Skin epidermis (tissue), 12 donors: ENCODE data around the gene NKAIN2.
"Not testable (repeated sequence)": the region's sequence is repeated elsewhere in the genome, so short reads cannot be mapped to it uniquely, and the experiment has no call there.

Source experiments
- H3K27ac ChIP-seq, 21 experiments: fragments of 200-600 bp; sonication (generic) in 11 of 21; one replicate each; pipeline ENCODE4 v1.5.0; 2020; ENCODE audit warnings: mild to moderate bottlenecking in 3 of 21, inconsistent platforms in 2 of 21, moderate library complexity in 2 of 21
- H3K4me3 ChIP-seq, 7 experiments: fragments of 200-600 bp; sonication (generic) in 2 of 7; one replicate each; pipeline ENCODE4 v1.5.0; 2020; ENCODE audit warnings: inconsistent platforms in 2 of 7, mild to moderate bottlenecking in 2 of 7, moderate library complexity in 1 of 7

NKAIN2 gene

DNA sequence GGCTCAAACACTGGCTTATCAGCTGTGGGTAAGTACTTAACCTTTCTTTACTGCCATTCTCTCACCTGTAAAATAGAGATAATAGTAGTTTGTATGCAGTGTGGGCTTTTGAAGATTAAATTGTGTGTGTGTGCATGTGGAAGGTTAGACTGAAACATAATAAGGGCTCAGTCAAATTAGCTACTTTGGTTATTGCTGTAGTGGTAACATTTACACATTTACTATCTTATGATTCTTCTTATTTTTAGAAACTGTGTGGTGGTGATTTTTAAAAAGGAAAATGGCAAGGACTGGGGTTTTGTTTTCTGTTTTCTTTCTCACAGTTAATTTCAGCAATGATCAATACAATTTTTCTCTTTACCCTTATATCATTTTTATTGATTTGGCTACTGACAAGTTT is 206.9 kb downstream of the NKAIN2 start:
- Histone ChIP-seq H3K27ac (no peak overlapping the region), H3K4me3 (no peak overlapping the region)

DNA sequence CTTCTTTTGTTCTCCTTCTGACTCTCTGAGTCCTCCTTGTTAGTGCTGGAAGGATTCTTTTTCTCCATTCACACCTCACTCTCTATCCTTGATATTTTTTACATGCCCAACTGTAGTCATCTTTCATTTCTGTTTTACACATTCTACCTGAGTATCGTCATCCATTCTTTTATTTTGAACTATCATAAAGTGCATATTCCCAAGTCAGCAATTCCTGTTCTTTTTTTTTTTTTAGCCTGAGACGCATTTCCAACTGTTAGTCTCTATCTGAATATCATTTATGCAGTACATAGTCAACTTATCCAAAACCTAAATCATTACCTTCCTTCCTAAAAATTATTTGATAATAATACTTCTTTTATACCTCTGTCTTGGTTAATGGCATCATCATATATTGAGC is 207.5 kb downstream of the NKAIN2 start:
- no peak overlapping the region for H3K4me3 ChIP-seq

DNA sequence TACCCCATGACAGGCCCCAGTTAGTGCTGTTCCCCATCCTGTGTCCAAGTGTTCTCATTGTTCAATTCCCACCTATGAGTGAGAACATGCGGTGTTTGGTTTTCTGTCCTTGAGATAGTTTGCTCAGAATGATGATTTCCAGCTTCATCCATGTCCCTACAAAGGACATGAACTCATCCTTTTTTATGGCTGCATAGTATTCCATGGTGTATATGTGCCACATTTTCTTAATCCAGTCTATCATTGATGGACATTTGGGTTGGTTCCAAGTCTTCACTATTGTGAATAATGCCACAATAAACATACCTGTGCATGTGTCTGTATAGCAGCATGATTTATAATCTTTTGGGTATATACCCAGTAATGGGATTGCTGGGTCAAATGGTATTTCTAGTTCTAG is 218.4 kb downstream of the NKAIN2 start:
- not testable (repeated sequence) for H3K4me3 ChIP-seq, H3K27ac ChIP-seq

More for the DNA sequence above, 207.5 kb downstream of the NKAIN2 start:
- no peak overlapping the region for H3K27ac ChIP-seq

DNA sequence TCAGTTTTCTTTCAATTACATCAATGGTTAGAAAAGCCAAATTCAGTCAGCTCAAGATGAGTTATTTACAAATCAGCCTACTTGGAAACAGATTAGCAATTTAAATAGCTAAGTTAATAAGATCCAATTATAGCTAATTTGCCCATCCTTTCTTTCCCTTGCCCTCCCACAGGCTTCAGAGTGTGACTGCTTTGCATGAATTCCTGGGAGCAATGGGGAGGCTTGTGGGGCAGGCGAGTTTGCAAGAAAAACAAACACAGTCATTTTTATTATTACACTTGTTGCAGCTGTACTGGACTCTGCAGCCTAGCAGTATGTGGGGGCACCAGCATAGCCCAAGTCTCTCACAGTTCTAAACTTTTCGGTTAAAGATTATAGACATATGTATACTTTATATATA is 219.0 kb downstream of the NKAIN2 start:
- H3K27ac ChIP-seq: no peak overlapping the region
- no peak overlapping the region for H3K4me3 ChIP-seq

DNA sequence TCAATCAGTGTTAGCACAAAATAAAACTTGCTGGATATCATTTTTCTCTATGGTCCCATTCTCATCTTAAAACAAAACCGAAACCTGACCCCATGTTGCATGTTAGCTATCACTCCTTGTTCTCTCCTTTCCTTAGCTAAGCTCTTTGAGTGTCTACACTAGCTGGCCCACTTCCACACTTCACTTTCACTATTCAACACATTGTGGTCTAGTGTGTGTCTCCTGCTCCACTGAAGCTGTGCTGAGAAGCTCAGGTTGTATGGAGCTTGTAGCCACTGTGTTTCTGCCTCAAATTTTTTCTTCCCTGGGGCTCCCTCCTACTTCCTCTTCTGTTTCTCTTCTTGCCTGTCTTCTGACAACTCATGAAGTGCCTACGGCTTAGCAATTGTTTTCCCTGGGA is 223.0 kb downstream of the NKAIN2 start:
- Histone ChIP-seq H3K4me3 (no peak overlapping the region), H3K27ac (no peak overlapping the region)

DNA sequence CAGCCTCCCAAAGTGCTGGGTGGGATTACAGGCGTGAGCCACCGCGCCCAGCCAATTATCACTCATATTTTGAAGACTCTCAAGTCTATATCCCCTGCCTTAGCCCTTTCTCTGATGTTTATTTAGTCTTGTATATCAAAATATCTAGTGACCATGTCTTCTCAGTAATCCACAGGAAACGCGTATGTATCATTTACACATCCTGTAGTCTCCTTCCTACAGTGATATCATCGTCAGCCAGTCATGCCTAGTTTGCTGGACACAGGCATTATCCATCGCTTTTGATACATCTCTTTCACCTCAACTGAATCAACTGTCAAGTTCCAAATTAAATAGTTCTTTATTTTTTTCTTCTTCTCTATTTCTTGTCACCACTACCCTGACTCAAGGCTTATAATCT is 223.7 kb downstream of the NKAIN2 start:
- Histone ChIP-seq H3K4me3 (no peak overlapping the region), H3K27ac (no peak overlapping the region)

DNA sequence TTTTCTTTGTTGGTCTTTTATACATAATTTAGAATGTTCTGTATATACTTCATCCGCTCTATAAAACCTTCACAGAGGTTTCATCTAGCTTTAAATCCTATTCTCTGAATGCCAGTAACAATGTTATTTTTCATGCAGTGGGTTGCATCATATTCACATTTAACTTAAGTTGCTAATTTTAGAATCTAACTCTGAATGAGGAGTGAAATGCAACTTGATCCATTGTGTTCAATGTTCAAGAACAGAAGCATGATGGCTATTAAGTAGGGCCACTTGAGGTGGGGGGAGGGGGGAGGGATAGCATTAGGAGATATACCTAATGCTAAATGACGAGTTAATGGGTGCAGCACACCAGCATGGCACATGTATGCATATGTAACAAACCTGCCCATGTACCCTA is 224.5 kb downstream of the NKAIN2 start:
- Histone ChIP-seq H3K27ac (no peak overlapping the region), H3K4me3 (no peak overlapping the region)

DNA sequence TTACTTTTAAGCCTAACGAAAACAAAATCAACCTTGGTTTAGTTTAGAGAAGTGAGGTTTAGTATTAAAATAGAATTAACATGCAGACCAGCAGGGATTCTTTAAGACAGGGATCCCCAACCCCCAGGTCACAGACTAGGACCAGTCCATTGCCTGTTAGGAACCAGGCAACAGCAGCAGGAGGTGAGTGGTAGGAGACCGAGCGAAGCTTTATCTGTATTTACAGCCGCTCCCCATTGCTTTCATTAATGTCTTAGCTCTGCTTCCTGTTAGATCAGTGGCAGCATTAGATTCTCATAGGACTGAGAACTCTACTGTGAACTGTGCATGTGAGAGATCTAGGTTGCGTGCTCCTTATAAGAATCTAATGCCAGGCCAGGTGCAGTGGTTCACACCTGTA is 225.9 kb downstream of the NKAIN2 start:
- no peak overlapping the region for H3K4me3 ChIP-seq
- H3K27ac ChIP-seq: no peak overlapping the region

DNA sequence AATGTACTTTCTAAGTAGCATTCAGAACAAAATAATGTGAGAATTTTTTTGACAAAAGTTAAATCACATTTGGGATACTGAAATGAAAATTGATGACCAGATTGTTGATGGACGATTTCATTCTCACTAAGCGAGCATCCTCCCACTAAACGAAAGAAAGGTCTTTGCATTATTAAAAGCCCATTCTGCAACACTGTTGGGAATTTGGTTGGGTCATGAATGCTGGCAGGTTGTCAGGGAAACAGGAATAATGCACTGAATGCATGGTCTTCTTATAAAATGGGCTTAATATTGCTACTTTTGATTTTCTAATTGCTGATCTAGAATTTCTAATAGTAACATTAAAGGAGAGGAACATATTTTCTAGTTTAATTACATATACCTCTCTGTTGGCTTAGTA is 229.8 kb downstream of the NKAIN2 start:
- H3K27ac ChIP-seq: no peak overlapping the region
- H3K4me3 ChIP-seq: no peak overlapping the region

DNA sequence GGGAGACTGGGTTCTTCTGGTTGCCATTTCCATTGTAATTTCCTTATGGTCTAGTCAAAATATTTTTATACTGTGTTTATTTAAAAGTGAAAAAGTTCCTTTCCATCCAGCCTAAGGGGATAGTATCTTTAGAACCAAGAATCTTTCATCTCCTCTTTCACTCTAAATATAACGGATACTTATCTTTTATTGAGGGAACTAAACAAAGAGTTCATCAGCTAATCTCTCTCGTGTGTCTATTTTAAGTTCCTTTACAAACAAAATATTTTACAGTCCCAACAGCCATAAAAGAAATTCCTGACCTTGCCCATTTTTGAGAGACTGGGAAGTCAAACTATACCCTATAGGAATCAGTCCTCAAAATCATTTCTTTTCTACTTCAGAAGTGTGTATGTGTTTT is 232.7 kb downstream of the NKAIN2 start:
- H3K27ac ChIP-seq: no peak overlapping the region
- no peak overlapping the region for H3K4me3 ChIP-seq

DNA sequence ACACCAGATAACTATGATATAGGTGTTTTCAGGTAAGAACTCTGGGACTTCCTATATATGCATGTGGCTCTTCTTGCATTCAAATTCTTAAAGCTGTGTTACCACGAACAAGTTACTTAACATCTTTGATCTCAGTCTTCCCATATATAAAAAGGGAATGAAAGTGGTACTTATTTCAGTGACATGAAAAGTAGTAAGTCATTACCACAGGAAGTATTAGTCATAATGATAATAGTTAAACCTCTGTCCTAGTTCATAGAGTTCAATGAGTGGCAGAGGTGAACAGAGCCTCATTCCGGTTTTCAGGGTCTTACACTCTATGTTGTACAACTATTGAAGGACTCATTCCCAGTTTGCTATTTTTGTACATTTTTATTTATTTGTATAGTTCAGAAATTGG is 237.0 kb downstream of the NKAIN2 start:
- H3K4me3 ChIP-seq: no peak overlapping the region
- H3K27ac ChIP-seq: no peak overlapping the region

DNA sequence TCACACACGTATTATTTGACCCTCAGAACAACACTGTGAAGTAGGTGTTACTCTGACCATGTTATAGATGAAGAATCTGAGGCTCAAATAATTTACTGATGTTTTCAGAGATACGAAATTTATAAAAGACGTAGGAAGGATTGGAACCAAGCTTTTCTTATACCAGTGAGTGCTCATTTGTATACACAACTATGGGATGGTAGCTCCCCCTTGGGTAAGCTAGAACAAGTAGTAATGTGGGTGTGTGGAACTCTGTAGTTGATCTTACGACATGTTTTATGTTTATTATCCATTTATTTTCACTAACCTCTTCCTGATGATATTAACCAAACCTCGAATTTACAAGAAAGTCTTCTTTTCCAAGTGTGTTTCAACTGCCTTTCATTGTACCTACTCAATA is 248.5 kb downstream of the NKAIN2 start:
- H3K27ac ChIP-seq: no peak overlapping the region
- no peak overlapping the region for H3K4me3 ChIP-seq

DNA sequence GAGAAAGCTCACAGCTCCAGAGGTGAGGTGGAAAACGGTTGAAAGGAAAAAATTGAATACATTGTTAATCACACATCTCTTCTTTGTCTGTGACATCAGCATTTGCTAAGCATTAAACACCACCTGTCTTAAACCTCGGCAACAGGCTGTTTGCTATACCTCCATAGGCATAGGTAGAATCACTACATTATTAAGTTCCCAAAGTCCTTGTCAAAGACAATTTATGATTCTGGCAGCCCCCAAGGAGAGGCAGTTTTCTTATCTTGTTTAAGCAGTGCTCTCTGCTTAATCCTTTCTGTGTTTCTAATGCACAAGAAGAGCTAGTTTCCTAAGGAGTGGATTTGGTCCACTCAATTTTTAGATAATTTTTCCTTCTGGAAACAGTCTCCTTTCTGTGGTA is 249.7 kb downstream of the NKAIN2 start:
- H3K4me3 ChIP-seq: no peak overlapping the region

DNA sequence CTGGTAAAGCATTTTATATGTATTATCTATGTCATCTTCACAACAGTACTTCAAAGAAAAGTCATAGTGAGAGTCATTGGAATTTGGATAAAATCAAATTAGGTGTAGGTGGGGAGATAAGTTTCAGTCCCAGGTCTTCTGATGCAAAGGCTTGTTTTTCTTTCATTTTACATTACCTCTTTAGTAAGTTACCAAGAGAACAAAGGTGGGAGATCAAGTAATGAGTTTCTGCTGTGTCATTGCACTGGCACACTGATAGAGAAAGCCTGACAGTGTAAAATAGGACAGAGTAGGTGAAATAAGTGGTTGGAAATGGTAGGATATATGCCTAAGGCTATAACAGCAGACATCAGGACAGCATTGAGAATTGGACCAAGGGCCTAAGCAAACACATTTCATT is 250.4 kb downstream of the NKAIN2 start:
- Histone ChIP-seq H3K27ac (no peak overlapping the region), H3K4me3 (no peak overlapping the region)

More for the DNA sequence above, 249.7 kb downstream of the NKAIN2 start:
- H3K27ac ChIP-seq: no peak overlapping the region

DNA sequence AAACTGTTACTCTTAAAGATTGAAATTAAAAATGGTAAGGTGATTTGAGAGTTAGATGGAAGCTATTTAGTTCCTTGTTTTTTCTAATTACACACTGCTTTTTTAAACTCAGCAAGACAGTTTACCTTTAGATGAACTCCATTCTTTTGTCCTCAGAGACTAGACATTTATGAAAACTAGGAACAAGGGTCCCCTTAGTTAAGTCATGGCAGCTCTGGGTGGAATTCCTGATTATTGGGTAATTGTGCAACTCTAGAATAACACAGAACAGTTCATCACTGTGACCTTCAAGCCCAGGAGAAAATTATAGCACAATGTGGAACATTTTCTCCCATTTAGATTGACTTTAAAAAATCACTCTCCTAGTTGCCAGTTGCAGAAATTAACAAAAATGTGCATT is 251.7 kb downstream of the NKAIN2 start:
- H3K4me3 ChIP-seq: no peak overlapping the region
- H3K27ac ChIP-seq: no peak overlapping the region

DNA sequence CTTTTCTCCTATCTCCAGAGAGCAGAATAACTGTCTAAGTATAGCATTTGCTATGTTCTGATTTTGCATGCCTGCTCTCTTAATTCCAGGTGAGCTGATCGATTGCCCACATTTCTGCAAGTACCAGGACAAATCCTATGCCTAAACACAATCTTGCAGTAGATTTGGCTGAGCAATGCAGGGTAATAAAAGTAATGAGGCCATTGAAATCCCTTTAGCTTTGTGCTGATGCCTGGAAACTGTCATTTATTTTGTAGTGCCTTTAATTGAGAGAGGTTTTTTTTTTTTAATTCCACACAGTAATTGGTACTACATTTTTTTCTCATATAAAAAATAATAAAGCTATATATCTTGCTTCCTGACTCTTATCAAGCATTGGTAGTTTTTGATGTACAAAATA is 252.3 kb downstream of the NKAIN2 start:
- H3K4me3 ChIP-seq: no peak overlapping the region

DNA sequence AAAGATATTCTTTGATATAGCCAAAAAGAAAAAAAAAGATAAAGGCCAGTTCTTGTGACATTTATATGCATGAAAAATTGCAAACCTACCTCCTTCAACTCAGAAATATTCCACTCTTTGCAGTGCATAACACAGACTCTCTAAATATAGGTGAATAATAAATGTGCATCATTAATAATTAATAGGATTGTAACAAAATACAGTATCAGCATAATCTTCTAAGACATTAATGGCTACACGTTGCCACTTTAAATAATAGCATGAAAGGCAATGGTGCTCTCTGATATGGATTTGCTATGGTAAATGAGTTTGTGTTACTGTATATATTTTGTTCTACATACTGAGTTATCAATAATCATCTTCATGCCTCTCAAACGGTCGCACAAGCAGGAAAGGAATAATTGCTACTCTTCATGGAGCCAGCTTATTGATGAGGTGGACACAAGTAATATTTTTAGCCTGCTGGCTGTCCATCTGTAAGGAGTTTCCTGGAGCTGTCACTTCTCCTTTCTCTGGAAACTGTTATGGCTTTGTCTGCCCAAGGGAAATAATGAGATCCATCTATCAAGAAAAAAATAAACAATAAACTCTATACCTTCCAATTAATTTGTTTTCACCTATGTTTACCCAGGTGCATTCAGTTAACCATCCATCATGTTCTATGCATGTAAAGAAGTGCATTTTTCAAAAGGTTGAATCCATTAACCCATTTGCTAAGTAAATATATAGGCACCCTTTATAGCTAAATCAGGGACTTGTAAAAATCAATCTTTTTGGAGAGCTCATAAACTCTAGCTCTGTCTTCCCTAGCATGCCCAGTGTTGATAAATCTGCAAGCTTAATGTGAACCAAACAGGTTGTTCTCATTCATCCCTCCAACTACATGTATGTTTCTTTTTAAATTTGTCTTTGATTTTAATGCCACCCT is 253.0 kb downstream of the NKAIN2 start:
- Histone ChIP-seq H3K4me3 (no peak overlapping the region), H3K27ac (no peak overlapping the region)

More for the DNA sequence above, 252.3 kb downstream of the NKAIN2 start:
- no peak overlapping the region for H3K27ac ChIP-seq

DNA sequence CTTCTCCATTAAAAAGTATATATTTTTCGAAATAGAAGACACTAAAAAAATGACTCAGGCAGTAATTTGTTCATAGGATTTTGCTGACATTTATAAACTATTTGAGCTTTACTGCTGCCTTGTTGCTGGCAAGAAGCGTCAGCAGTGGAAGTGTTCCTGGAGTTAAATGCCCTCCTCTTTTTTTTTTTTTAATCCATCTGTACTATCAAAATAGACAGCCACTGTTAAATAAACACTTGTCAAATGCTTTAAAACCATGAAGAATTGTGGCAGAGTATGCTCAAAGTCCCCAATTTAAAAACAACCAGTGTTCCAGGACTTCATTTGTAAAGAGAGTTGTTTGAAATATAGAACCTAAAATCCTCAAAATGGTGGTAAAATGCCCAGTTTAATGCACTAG is 253.8 kb downstream of the NKAIN2 start:
- H3K27ac ChIP-seq: no peak overlapping the region
- H3K4me3 ChIP-seq: no peak overlapping the region

DNA sequence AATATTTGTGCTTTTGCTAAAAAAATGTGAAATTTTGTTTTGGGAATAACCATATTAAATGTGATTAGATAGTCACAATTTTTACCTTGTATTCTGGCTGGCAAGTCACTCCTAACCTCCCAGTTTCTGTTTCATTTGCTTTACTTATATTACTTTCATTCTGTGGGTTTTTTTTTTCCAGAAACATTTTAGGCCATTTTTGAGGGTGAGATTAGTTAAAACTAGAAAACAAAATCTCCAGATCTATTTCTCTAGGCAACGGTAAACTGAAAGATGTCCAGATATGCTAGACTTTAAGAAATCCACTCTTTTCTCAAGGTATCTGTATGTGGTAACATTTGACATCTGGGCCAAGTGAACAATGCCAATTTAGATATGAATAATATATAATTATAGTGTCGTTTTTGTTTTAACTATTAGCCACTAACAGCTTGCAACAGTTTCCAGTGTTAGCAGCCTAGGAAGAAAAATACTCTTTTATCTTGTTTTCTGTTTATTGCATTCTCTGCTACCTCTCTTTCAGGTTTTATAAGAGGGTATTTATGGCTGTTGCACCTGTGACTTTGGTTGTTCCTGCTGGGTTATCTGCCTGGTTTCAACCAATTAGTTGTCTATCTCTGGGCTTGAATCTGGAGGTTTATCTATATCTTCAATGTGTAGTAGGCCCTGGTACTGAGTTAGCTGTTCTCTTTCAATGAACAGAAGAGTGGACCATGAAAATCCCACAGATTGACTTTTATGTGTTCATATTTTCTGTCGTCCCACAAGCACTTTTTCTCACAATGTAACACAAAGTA is 260.9 kb downstream of the NKAIN2 start:
- no peak overlapping the region for H3K4me3 ChIP-seq
- H3K27ac ChIP-seq: no peak overlapping the region

DNA sequence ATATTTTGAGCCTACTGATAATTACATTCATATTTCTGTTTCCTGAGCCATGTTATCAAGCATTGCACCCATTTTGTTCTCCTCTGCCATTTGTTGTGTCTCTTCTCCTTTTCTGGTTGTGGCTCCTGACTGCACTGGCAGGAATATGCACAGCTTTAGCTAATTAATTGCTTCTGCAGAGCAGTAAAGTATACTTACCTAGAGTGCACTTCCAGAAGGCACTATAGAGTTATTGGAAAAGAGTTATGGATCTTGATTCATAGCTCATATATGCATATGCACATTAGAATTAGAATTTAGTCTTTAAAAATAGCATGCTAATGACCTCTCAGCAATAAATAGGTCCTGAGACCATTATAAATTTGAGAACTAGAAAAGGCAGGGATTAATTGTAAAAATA is 262.6 kb downstream of the NKAIN2 start:
- no peak overlapping the region for H3K27ac ChIP-seq
- H3K4me3 ChIP-seq: no peak overlapping the region

DNA sequence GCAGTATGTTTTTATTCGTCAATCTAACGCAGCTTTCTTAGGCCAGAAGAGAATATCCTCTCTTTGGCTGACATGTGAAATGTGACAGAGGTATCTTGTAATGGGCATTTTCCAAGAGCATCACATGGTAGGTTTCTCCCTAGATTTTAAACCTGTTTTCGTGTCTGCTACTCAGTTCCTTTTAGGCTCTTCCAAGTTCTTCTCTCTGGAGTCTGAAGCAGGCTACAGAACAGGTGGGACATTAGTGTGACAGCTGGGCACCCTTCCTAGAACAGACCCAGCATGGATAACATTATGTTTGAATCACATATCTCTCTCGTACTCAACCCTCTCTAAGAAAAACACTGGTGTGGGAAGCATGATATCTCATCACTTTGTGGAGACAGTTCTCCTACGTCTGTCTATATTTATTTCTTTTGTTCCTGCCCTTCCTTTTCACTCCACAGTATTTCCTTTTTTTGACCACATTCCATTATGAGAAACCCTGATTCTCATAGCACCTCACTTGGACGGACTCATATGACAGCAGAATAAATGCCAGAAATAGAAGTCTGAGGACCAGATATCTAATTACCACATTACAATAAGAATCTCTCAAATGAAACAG is 263.4 kb downstream of the NKAIN2 start:
- no peak overlapping the region for H3K4me3 ChIP-seq
- no peak overlapping the region for H3K27ac ChIP-seq
